HS-27A (cell line): ENCODE data around the gene ZFYVE1.

Source experiments
- DNase-seq: peaks from one replicate; pipeline ENCODE4 v3.0.0-alpha.2; 2012; ENCODE audit warnings: low read depth, missing footprints

ZFYVE1 gene

GRCh38 chr14:72920008-72920407 lies 106.9 kb downstream of the ZFYVE1 start:
- DNase-seq, result no peak
